Osteoblast (primary cell): ENCODE measurements around the gene LYSMD2. TPM values are rescaled to one million over a fixed set of nuclear protein-coding genes. Genes with fewer than 3 reads are reported as not detected.

ENCODE experiments used
- DNase-seq: peaks from one replicate; pipeline ENCODE4 v3.0.0; 2011; ENCODE audit warnings: low spot score, mixed read lengths; ENCODE audit not compliant: insufficient read length; ENCODE audit errors: missing footprints
- H2AFZ ChIP-seq: 2 replicates; pipeline ENCODE4 v1.6.0; 2011; ENCODE audit warnings: mild to moderate bottlenecking, low read length
- H3K27ac ChIP-seq: 2 replicates; pipeline ENCODE4 v1.5.1; 2011; ENCODE audit warnings: mild to moderate bottlenecking, low read depth, low read length, moderate library complexity
- H3K27me3 ChIP-seq: 2 replicates; pipeline ENCODE4 v1.6.0; 2012; ENCODE audit warnings: mild to moderate bottlenecking, control low read depth, inconsistent platforms, low read length, moderate library complexity; ENCODE audit not compliant: insufficient read depth
- H3K36me3 ChIP-seq: 2 replicates; pipeline ENCODE4 v1.5.1; 2011; ENCODE audit warnings: mild to moderate bottlenecking, low read length, control low read depth, moderate library complexity; ENCODE audit not compliant: insufficient read depth
- H3K4me1 ChIP-seq: 2 replicates; pipeline ENCODE4 v1.5.1; 2011; ENCODE audit warnings: mild to moderate bottlenecking, low read length, control low read depth, moderate library complexity; ENCODE audit not compliant: insufficient read depth
- H3K4me2 ChIP-seq: 2 replicates; pipeline ENCODE4 v1.6.0; 2011; ENCODE audit warnings: mild to moderate bottlenecking, low read length; ENCODE audit not compliant: insufficient read depth
- H3K4me3 ChIP-seq: fragments of 200-600 bp; sonication (generic); 3 replicates; pipeline ENCODE4 v1.5.1; 2012; ENCODE audit warnings: mild to moderate bottlenecking, low read length, inconsistent platforms; ENCODE audit not compliant: insufficient read depth
- H3K79me2 ChIP-seq: 2 replicates; pipeline ENCODE4 v1.6.0; 2012; ENCODE audit warnings: mild to moderate bottlenecking, low read length, control low read depth, inconsistent platforms; ENCODE audit not compliant: insufficient read depth
- H3K9me3 ChIP-seq: 2 replicates; pipeline ENCODE4 v1.5.1; 2011; ENCODE audit warnings: low read depth, low read length, control low read depth
- H4K20me1 ChIP-seq: 2 replicates; pipeline ENCODE4 v1.6.0; 2012; ENCODE audit warnings: mild to moderate bottlenecking, low read length, control low read depth; ENCODE audit not compliant: insufficient read depth
- total RNA-seq: library from RNA; depleted of rRNA; stranded (reverse); fragments of >200 nt; gene quantifications from 2 replicates; pipeline ENCODE4 v1.2.3, GENCODE V29; 2012
- TF ChIP-seq, protein P1 (sequence below): IDR thresholded peaks from 2 replicates; pipeline ENCODE4 v1.5.1; 2011; ENCODE audit warnings: mild to moderate bottlenecking, low read depth, low read length, moderate library complexity; ENCODE audit errors: extremely low read depth

LYSMD2 gene
- total RNA-seq, 1 donor: 3.3 TPM

DNA sequence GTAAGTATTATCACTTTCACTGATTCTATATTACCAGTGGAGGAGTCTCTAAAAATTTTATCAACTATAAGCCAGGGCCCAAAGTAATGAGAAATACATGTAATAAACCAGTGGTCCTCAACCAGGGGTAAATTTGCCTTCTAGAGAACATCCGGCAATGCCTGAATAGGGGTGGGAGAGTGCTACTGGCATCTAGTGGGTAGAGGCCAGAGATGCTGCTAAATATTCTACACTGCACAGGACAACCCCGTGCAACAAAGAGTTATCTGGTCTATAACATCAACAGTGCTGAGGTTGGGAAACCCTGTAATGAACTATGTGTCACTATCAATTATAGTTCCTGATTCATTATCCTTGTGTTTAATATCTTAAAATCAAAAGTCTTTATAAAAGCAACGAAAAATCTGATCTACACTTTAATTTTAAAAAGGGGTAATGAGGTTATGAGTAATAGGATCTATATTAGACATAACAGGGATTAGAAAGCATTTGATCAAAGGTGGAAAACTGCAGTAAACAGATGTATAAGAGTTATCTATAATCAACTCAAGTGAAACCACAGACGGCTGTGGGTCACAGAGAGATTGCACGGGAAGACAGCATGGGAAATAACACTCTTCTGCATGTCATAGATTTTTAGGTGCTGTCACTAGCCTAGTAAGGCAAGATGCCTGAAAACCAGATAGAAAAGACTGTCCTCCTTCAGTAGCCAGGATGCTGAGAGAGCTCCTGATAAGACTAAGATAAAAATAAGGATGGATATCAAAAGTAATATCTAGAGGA, 2.0 kb downstream of the LYSMD2 start:
- Histone ChIP-seq H2AFZ (no peak overlapping the region), H3K79me2 (no peaks in the 10 kb centered on the region), H3K27me3 (no peaks in the 10 kb centered on the region), H3K9me3 (no peaks in the 10 kb centered on the region), H3K4me3 (no peak overlapping the region), H3K27ac (no peak overlapping the region), H4K20me1 (no peaks in the 10 kb centered on the region), H3K4me1 (peaks cover 22% of the 10 kb centered on the region), H3K36me3 (no peaks in the 10 kb centered on the region), H3K4me2 (no peak overlapping the region)
- TF ChIP-seq, protein P1, sequence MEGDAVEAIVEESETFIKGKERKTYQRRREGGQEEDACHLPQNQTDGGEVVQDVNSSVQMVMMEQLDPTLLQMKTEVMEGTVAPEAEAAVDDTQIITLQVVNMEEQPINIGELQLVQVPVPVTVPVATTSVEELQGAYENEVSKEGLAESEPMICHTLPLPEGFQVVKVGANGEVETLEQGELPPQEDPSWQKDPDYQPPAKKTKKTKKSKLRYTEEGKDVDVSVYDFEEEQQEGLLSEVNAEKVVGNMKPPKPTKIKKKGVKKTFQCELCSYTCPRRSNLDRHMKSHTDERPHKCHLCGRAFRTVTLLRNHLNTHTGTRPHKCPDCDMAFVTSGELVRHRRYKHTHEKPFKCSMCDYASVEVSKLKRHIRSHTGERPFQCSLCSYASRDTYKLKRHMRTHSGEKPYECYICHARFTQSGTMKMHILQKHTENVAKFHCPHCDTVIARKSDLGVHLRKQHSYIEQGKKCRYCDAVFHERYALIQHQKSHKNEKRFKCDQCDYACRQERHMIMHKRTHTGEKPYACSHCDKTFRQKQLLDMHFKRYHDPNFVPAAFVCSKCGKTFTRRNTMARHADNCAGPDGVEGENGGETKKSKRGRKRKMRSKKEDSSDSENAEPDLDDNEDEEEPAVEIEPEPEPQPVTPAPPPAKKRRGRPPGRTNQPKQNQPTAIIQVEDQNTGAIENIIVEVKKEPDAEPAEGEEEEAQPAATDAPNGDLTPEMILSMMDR: no peak
- no peak for DNase-seq

DNA sequence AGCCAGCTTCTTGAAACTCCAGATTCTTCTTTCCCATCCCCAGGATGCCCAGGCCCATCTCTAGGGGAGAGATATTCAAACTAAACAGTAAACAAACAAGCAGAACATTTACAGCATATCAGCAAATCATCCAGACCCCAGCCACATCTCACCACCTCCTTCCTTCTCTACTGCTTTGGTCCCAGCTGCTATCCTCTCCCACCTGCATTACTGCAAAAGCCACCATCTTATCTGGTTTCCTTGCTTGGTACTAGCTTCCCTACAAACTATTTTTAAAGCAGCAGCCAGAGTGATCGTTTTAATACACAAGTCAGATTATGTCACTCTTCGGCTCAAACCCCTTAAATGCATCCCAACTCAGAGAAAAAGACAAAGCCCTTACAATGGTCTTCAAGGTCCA, 4.8 kb downstream of the LYSMD2 start:
- no peaks in the 10 kb centered on the region for H3K27me3 ChIP-seq
- no peaks in the 10 kb centered on the region for H3K79me2 ChIP-seq
- no peak overlapping the region for H3K4me3 ChIP-seq
- H2AFZ ChIP-seq: no peak overlapping the region
- peaks cover 21% of the 10 kb centered on the region for H3K4me1 ChIP-seq
- no peak overlapping the region for H3K27ac ChIP-seq
- H3K9me3 ChIP-seq: no peaks in the 10 kb centered on the region
- no peak for DNase-seq
- TF ChIP-seq, protein P1: no peak
- no peaks in the 10 kb centered on the region for H3K36me3 ChIP-seq
- no peak overlapping the region for H3K4me2 ChIP-seq
- H4K20me1 ChIP-seq: no peaks in the 10 kb centered on the region

DNA sequence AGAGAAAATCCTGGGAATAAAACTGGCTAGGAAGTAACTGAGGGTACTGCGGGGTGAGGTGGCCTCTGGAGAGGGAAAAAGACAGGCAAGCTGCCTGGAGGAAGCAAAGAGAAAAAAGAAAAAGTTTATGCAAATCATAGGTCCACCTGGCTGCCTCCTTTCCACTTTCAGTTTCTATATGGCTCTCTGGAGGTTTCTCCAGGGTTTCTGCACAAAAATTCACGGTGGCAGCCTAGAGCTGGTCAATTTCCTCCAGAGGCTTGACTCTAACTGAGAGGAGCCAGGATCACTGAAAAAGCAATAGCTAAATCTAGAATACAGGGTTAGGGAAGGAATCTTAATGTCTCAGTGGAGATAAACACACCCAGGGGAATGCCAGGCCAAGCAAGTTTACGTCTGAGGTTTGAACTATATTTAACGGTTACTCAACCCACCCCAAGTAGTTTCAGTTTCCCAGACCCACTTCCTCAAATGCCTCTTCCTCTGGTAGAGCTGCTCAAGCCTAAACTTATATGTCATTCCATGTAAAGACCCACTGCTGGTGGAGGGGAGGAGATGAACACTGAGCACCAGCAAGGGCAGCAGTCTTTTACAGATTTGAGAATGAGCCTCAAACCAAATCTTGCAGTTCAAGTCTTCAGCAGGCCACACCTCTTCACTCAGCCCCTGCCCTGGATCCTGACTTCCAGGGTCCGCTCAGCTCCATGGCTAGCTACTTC, 5.7 kb downstream of the LYSMD2 start:
- no peak for DNase-seq
- H2AFZ ChIP-seq: peak overlapping the region; percentile 58
- peak overlapping the region; percentile 52 for H3K4me3 ChIP-seq
- no peaks in the 10 kb centered on the region for H3K9me3 ChIP-seq
- peak overlapping the region; percentile 67 for H3K4me2 ChIP-seq
- peaks cover 28% of the 10 kb centered on the region for H3K4me1 ChIP-seq
- H3K36me3 ChIP-seq: no peaks in the 10 kb centered on the region
- no peaks in the 10 kb centered on the region for H3K79me2 ChIP-seq
- H3K27me3 ChIP-seq: no peaks in the 10 kb centered on the region
- H3K27ac ChIP-seq: peak overlapping the region; percentile 21
- TF ChIP-seq, protein P1: no peak
- peaks cover 7% of the 10 kb centered on the region for H4K20me1 ChIP-seq
